Adipocyte (in vitro differentiated cells): Measurements from ENCODE around the gene ETNK2.
A peak's percentile ranks its signal among the peaks of the same experiment; 100 is the strongest.

Experiments used
- DNase-seq: peaks from one replicate; pipeline ENCODE4 v3.0.0-alpha.2; 2015; ENCODE audit warnings: low read depth
- H3K27me3 ChIP-seq: replicated peaks from 2 replicates; pipeline ENCODE4 v1.7.0; 2013; ENCODE audit warnings: mild to moderate bottlenecking, low read length, moderate library complexity; ENCODE audit not compliant: control insufficient read depth, insufficient read depth
- H3K36me3 ChIP-seq: 2 replicates; pipeline ENCODE4 v1.7.0; 2013; ENCODE audit warnings: low read length, mild to moderate bottlenecking, moderate library complexity; ENCODE audit not compliant: control insufficient read depth, insufficient read depth, severe bottlenecking
- H3K4me1 ChIP-seq: 2 replicates; pipeline ENCODE4 v1.7.0; 2013; ENCODE audit warnings: mild to moderate bottlenecking, low read length, moderate library complexity; ENCODE audit not compliant: control insufficient read depth, insufficient read depth
- H3K4me3 ChIP-seq: 2 replicates; pipeline ENCODE4 v1.7.0; 2013; ENCODE audit warnings: mild to moderate bottlenecking, low read length, moderate library complexity
- H3K9ac ChIP-seq: 2 replicates; pipeline ENCODE4 v1.7.0; 2013; ENCODE audit warnings: mild to moderate bottlenecking, low read length, moderate library complexity
- H3K9me3 ChIP-seq: 2 replicates; pipeline ENCODE4 v1.7.0; 2013; ENCODE audit warnings: mild to moderate bottlenecking, low read length, moderate library complexity; ENCODE audit not compliant: control insufficient read depth

ETNK2 gene

GRCh38 chr1:204151552-204152309 lies at the start of gene ETNK2:
Gene ETNK2, minus strand, starts transcription at chr1:204152044. Its CDS starts 192 bp downstream, at chr1:204151852.
- Histone ChIP-seq H3K9ac (peak within 1 kb of the TSS; percentile 59), H3K36me3 (no peaks in the 10 kb centered on the region), H3K9me3 (no peaks in the 10 kb centered on the region), H3K4me3 (peak within 1 kb of the TSS; percentile 78), H3K4me1 (peaks cover 6% of the 10 kb centered on the region), H3K27me3 (peaks cover 29% of the 10 kb centered on the region)
- peak; percentile 84 for DNase-seq

GRCh38 chr1:204201348-204202040 lies 49.6 kb upstream of the ETNK2 start:
- H3K27me3 ChIP-seq = peaks cover 68% of the 10 kb centered on the region
- H3K36me3 ChIP-seq = no peaks in the 10 kb centered on the region
- peaks cover 15% of the 10 kb centered on the region for H3K4me1 ChIP-seq
- no peak overlapping the region for H3K4me3 ChIP-seq
- no peaks in the 10 kb centered on the region for H3K9me3 ChIP-seq
- H3K9ac ChIP-seq = no peak overlapping the region
- no peak for DNase-seq

GRCh38 chr1:204199579-204199978 lies 47.7 kb upstream of the ETNK2 start:
- no peak for DNase-seq
- Histone ChIP-seq H3K4me1 (peaks cover 7% of the 10 kb centered on the region), H3K4me3 (no peak overlapping the region), H3K27me3 (peaks cover 76% of the 10 kb centered on the region), H3K36me3 (no peaks in the 10 kb centered on the region), H3K9ac (no peak overlapping the region), H3K9me3 (no peaks in the 10 kb centered on the region)

GRCh38 chr1:204198348-204199340 lies 46.8 kb upstream of the ETNK2 start:
- DNase-seq = peak; percentile 55
- Histone ChIP-seq H3K36me3 (no peaks in the 10 kb centered on the region), H3K9ac (no peak overlapping the region), H3K27me3 (peaks cover 74% of the 10 kb centered on the region), H3K4me1 (peaks cover 7% of the 10 kb centered on the region), H3K4me3 (no peak overlapping the region), H3K9me3 (no peaks in the 10 kb centered on the region)

- H3K27me3 ChIP-seq = peaks cover 71% of the 10 kb centered on the region
- H3K4me3 ChIP-seq = no peak overlapping the region
- H3K4me1 ChIP-seq = peaks cover 7% of the 10 kb centered on the region
- DNase-seq = no peak
- no peak overlapping the region for H3K9ac ChIP-seq
- H3K36me3 ChIP-seq = no peaks in the 10 kb centered on the region
- no peaks in the 10 kb centered on the region for H3K9me3 ChIP-seq
Measured at GRCh38 chr1:204197068-204197467, 45.2 kb upstream of the ETNK2 start.

GRCh38 chr1:204196068-204196795 lies 44.4 kb upstream of the ETNK2 start, which contains the start of gene KISS1:
Gene KISS1, minus strand, starts transcription at chr1:204196491. Its CDS starts 3,615 bp downstream, at chr1:204192876.
- Histone ChIP-seq H3K36me3 (no peaks in the 10 kb centered on the region), H3K9ac (no peak within 1 kb of the TSS), H3K27me3 (peaks cover 74% of the 10 kb centered on the region), H3K4me1 (peaks cover 7% of the 10 kb centered on the region), H3K4me3 (no peak within 1 kb of the TSS), H3K9me3 (no peaks in the 10 kb centered on the region)
- no peak for DNase-seq

- no peak overlapping the region for H3K9ac ChIP-seq
- DNase-seq = no peak
- peaks cover 73% of the 10 kb centered on the region for H3K27me3 ChIP-seq
- H3K36me3 ChIP-seq = no peaks in the 10 kb centered on the region
- peaks cover 7% of the 10 kb centered on the region for H3K4me1 ChIP-seq
- no peaks in the 10 kb centered on the region for H3K9me3 ChIP-seq
- H3K4me3 ChIP-seq = no peak overlapping the region
Measured at GRCh38 chr1:204194771-204195170, 42.9 kb upstream of the ETNK2 start.

GRCh38 chr1:204194080-204194479 lies 42.2 kb upstream of the ETNK2 start:
- Histone ChIP-seq H3K9me3 (no peaks in the 10 kb centered on the region), H3K4me1 (peaks cover 7% of the 10 kb centered on the region), H3K9ac (no peak overlapping the region), H3K27me3 (peaks cover 74% of the 10 kb centered on the region), H3K36me3 (no peaks in the 10 kb centered on the region), H3K4me3 (no peak overlapping the region)
- no peak for DNase-seq

- no peaks in the 10 kb centered on the region for H3K9me3 ChIP-seq
- no peak overlapping the region for H3K4me3 ChIP-seq
- DNase-seq = no peak
- no peak overlapping the region for H3K9ac ChIP-seq
- H3K4me1 ChIP-seq = no peaks in the 10 kb centered on the region
- H3K27me3 ChIP-seq = peaks cover 82% of the 10 kb centered on the region
- no peaks in the 10 kb centered on the region for H3K36me3 ChIP-seq
Measured at GRCh38 chr1:204192589-204193352, 40.9 kb upstream of the ETNK2 start.

GRCh38 chr1:204192046-204192445 lies 40.2 kb upstream of the ETNK2 start:
- Histone ChIP-seq H3K4me1 (no peaks in the 10 kb centered on the region), H3K9ac (no peak overlapping the region), H3K27me3 (peaks cover 83% of the 10 kb centered on the region), H3K4me3 (no peak overlapping the region), H3K9me3 (no peaks in the 10 kb centered on the region), H3K36me3 (no peaks in the 10 kb centered on the region)
- DNase-seq = no peak
